WI38 (cell line): Measurements from ENCODE around the gene CPA3.

Experiments
- H3K4me3 ChIP-seq: 2 replicates; pipeline ENCODE4 v1.5.1; 2011; ENCODE audit warnings: low read depth, mild to moderate bottlenecking, control low read depth, low read length
- TF ChIP-seq, protein P1 (sequence below): IDR thresholded peaks from 2 replicates; pipeline ENCODE4 v1.5.1; 2012; ENCODE audit warnings: low read depth, mild to moderate bottlenecking, control low read depth, low read length

CPA3 gene

DNA sequence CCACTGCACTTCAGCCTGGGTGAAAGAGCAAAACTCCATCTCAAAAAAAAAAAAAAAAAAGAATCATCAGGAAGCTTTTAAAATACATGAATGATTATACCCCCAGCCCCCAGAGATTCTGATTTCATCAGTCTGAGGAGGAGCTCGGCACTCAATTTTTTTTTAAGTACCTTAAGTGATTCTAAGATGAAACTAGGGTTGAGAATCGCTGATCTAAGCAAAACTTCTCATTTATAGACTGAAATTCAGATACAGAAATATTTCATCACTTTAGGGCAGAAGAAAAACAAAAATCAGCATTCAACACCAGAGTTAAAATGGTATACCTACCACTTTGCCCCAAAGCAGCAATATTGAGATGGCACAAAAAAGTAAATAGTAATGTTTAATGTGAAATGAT is 24.7 kb downstream of the CPA3 start:
- H3K4me3 ChIP-seq = no peak overlapping the region
- TF ChIP-seq, protein P1, sequence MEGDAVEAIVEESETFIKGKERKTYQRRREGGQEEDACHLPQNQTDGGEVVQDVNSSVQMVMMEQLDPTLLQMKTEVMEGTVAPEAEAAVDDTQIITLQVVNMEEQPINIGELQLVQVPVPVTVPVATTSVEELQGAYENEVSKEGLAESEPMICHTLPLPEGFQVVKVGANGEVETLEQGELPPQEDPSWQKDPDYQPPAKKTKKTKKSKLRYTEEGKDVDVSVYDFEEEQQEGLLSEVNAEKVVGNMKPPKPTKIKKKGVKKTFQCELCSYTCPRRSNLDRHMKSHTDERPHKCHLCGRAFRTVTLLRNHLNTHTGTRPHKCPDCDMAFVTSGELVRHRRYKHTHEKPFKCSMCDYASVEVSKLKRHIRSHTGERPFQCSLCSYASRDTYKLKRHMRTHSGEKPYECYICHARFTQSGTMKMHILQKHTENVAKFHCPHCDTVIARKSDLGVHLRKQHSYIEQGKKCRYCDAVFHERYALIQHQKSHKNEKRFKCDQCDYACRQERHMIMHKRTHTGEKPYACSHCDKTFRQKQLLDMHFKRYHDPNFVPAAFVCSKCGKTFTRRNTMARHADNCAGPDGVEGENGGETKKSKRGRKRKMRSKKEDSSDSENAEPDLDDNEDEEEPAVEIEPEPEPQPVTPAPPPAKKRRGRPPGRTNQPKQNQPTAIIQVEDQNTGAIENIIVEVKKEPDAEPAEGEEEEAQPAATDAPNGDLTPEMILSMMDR = no peak

DNA sequence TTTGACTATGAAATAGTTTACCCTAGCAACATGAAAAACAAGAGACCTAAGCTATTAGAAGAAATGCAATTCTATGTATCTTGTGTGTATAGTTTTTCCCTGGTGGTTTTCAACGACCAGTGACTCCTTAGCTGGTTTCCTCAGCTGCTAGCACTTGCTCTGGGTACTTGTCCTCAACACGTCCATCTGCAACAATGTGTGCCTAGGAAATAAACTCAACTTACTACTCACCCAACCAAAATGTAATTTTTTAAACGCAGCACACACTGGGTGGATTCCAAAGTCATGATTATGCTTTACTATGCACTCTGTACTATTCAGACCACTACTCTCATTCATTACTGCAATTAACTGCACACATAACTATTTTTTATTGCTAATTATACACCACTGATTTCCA is 31.0 kb downstream of the CPA3 start:
- TF ChIP-seq, protein P1 = no peak
- H3K4me3 ChIP-seq = no peak overlapping the region

DNA sequence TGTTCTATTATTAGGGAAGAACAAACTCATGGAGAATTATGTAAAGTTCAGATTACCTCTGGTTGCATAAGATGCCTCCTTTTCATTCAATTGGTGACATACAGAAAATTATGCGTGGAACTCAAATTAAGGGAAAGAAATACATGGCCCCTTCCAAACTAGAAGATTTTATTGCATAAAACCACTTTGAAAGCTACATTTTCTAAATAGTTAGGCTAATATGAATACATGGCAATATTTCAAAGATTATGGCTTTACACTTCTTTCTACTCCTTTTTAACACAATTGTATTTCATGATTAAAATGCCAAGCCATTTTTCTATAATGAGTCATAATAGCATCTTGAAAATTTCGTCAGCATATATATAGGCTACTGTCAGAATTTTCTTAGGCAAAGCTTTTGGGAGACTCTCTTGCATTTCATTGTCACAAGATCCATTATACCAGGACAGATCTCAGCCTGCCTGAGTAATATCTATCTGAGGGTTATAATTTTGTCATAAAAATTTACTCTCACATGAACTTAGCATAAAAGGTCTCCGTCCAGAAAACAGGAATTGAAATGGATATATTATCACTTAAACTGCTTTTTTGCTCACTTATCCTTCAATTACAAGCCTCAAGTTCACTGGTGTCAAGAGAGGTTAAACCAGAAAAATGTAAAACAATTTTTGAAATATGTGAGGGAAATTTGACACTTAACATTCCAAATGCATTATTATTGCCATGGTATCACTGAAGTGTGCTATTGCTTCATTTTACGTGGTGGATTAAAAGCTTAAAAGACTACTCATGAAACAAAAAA is 37.1 kb downstream of the CPA3 start:
- TF ChIP-seq, protein P1 = no peak
- no peak overlapping the region for H3K4me3 ChIP-seq

DNA sequence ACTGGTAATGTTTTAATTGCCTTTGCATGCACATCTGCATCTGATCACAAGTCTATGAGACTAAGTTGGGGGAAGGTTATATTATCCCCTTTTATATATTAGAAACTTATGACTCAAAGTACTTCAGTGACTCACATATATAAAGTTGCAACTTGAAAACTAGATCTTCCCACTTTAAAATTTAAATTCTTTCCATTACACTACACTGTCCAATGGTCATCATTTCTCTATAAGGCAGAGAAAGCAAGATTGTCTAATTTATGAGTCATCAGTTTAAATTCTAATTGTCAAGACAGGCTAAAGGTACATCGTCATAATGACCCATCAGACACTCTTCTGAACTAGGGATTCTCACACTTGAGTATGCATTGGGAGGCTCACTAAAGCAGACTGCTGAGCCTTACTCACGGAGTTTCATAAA is 37.9 kb downstream of the CPA3 start:
- no peak overlapping the region for H3K4me3 ChIP-seq
- TF ChIP-seq, protein P1 = no peak

DNA sequence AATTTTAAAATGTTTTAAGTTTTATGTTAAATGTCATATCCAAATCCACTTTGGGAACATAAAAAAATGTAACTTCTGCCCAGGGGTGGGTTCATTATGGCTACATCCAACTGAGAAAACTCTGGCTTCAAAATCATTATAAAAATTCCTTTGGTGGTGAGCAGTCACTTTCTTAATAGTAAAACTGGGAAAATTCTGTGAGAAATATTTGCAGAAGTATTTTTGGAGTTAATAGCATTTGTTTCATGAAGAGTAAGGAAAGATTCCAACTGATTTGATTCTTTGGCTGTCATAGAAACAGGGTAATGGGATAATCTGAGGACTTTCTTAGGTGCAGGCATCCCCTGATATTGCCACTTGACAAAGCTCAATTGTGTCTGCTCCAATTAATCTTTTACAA is 38.8 kb downstream of the CPA3 start:
- TF ChIP-seq, protein P1 = no peak
- H3K4me3 ChIP-seq = no peak overlapping the region

DNA sequence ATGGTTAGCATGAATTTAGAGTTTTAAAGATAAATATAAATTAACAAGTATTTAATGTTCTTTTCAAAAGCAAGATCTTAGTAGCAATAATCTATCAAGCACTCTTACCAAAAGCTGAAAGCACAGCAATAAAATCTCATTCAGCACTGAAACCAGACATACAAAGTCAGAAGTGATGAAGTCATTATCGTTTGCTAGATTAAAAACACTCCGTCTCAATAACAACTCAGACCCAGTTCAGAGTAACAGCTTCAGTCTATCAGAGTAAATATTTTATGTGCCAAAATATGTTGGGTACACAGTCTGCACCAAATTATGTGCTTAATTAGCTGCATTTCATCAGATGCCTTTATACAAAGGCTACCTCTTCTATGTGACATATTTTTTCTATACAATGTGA is 41.6 kb downstream of the CPA3 start:
- TF ChIP-seq, protein P1 = no peak
- no peak overlapping the region for H3K4me3 ChIP-seq

DNA sequence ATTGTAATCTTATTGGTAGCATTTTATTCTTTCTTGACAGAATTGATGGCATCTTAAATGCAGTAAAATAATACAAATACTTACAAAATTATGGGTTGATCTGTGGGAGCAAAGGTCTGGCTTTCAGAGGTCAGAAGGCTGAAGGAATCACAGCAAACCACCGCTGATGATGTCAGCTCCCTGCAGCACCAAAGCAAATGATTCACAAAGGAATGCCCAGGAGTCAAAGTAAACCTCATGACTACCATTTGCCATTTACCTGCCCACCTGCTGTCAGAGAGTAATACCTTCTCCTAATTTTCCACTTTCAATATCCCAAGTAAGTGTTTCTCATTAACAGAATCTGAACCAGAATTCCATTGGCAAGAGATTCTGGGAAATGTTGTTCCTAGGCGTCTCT is 46.1 kb downstream of the CPA3 start:
- no peak overlapping the region for H3K4me3 ChIP-seq
- TF ChIP-seq, protein P1 = no peak
